Activated naive CD4-positive, alpha-beta T cell treated with anti-CD3 and anti-CD28 coated beads for 36 hours (primary cell): ENCODE measurements around the gene CSF1R. TPM values are rescaled to one million over a fixed set of nuclear protein-coding genes. Genes with fewer than 3 reads are reported as not detected.
"Not testable (repeated sequence)": the region's sequence is repeated elsewhere in the genome, so short reads cannot be mapped to it uniquely, and the experiment has no call there.

Experiments used
- CTCF ChIA-PET: fragments of 350-600 bp; sonication (Branson Sonifier 250); formaldehyde crosslinking; loops from one replicate; lab custom pipeline; 2021; ENCODE audit warnings: antibody characterized with exemption; lab: Charles Lee
- DNase-seq: peaks from one replicate; pipeline ENCODE4 v3.0.0-alpha.2; 2020
- H3K27ac Mint-ChIP-seq: one replicate; pipeline ENCODE4 v1.8.0; 2021; ENCODE audit warnings: mild to moderate bottlenecking, mixed read lengths
- H3K27me3 Mint-ChIP-seq: one replicate; pipeline ENCODE4 v1.8.0; 2021; ENCODE audit warnings: low read depth, mixed read lengths
- H3K36me3 Mint-ChIP-seq: one replicate; pipeline ENCODE4 v1.8.0; 2021; ENCODE audit warnings: low read depth, mixed read lengths
- H3K4me1 Mint-ChIP-seq: one replicate; pipeline ENCODE4 v1.8.0; 2021; ENCODE audit warnings: low read depth, mixed read lengths
- H3K4me3 Mint-ChIP-seq: one replicate; pipeline ENCODE4 v1.8.0; 2021; ENCODE audit warnings: mild to moderate bottlenecking, moderate library complexity, mixed read lengths
- H3K9me3 Mint-ChIP-seq: one replicate; pipeline ENCODE4 v1.8.0; 2021; ENCODE audit warnings: mixed read lengths
- intact Hi-C: fragments of 100-400 bp; cut with micrococcal nuclease; formaldehyde crosslinking; loops from one replicate; pipeline ENCODE4 v1.15.1; 2023
- total RNA-seq, 2 experiments: library from RNA; stranded (reverse); gene quantifications; one replicate each; pipeline ENCODE4 v1.2.3, GENCODE V29; 2021

CSF1R gene
- total RNA-seq, 2 experiments from 2014 or later = 0.94 to 1.8 TPM

DNA sequence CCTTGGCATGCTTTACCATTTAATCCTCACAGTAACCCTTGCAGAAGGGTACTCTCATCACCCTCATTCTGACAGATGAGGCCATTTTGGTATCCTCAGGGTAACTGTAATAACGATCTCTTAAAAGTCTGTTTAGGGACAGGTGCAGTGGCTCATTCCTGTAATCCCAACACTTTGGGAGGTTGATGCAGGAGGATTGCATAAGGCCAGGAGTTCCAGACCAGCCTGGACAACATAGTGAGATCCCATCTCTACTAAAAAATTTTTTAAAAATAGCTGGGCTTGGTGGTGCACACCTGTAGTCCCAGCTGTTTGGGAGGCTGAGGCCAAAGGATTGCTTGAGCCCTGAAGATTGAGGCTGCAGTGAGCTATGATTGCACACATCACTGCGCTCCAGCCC is 31.8 kb downstream of the CSF1R start:
- Mint-ChIP-seq H3K4me3 (no peak overlapping the region), H3K27me3 (no peaks in the 10 kb centered on the region), H3K9me3 (no peaks in the 10 kb centered on the region), H3K27ac (no peak overlapping the region), H3K4me1 (peaks cover 2% of the 10 kb centered on the region), H3K36me3 (peaks cover 24% of the 10 kb centered on the region)
- CTCF ChIA-PET = interaction anchor here (1.3 kb wide), 1 partner anchor 9 kb away, joined by 3 read pairs; no protein-coding TSS in a partner anchor
- intact Hi-C loops = no loop called here
- no peak for DNase-seq

- CTCF ChIA-PET = interaction anchor here (1.3 kb wide), 1 partner anchor 10 kb away, joined by 3 read pairs; no protein-coding TSS in a partner anchor
- Mint-ChIP-seq H3K9me3 (no peaks in the 10 kb centered on the region), H3K4me3 (no peak overlapping the region), H3K36me3 (peaks cover 32% of the 10 kb centered on the region), H3K4me1 (peaks cover 2% of the 10 kb centered on the region), H3K27ac (no peak overlapping the region), H3K27me3 (no peaks in the 10 kb centered on the region)
- intact Hi-C loops = loop anchor here (2.0 kb wide), 1 partner anchor 69 kb away; no protein-coding TSS in a partner anchor
- DNase-seq = no peak
Observed at GRCh38 chr5:150053713-150054392, 32.5 kb downstream of the CSF1R start.

- H3K36me3 Mint-ChIP-seq = peaks cover 34% of the 10 kb centered on the region
- CTCF ChIA-PET = interaction anchor here (1.3 kb wide), 1 partner anchor 11 kb away, joined by 3 read pairs; no protein-coding TSS in a partner anchor
- no peak for DNase-seq
- H3K27me3 Mint-ChIP-seq = no peaks in the 10 kb centered on the region
- no peak overlapping the region for H3K4me3 Mint-ChIP-seq
- no peaks in the 10 kb centered on the region for H3K9me3 Mint-ChIP-seq
- no peaks in the 10 kb centered on the region for H3K4me1 Mint-ChIP-seq
- intact Hi-C loops = loop anchor here (2.0 kb wide), 1 partner anchor 70 kb away; no protein-coding TSS in a partner anchor
- H3K27ac Mint-ChIP-seq = no peak overlapping the region
Observed at GRCh38 chr5:150052956-150053712, 33.2 kb downstream of the CSF1R start.

DNA sequence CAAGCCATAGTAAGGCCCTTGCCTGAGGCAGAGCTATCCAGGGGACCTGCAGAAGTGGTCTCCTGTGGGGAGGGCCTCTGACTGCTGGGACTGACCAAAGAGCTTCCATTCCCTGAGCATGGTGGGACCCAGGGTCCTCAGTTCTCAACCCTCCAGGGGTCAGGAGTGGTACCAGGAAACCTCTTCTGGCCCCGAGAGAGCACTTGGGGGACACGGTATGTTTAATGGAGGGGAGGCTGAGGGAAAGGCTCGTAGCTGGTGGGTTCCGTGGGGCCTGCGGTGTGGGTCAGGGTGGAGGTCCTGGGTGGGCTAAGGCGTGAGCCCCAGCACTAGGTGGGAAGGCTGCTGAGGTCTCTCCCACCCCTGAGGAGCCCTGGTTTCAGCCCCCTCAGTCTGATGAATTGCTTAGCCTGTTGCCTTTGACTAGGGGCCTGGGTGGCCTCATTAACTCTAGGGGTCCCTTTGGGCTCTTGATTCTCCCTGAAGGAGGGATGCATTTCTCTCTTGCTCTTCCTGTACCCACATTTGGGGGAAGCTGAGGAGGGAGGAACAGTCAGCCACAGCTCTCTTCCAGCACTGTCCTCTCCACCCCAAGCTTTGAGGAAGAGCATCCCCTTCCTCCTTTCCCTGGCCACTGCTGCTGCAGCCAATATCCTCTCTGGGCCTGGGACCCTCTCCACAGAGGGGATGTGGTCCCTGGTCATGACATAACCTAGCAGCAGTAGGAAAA is 34.0 kb downstream of the CSF1R start:
- no peak for DNase-seq
- Mint-ChIP-seq H3K36me3 (peaks cover 34% of the 10 kb centered on the region), H3K9me3 (no peaks in the 10 kb centered on the region), H3K27ac (no peak overlapping the region), H3K27me3 (no peaks in the 10 kb centered on the region), H3K4me3 (no peak overlapping the region), H3K4me1 (no peaks in the 10 kb centered on the region)
- CTCF ChIA-PET = no interaction called here
- intact Hi-C loops = loop anchor here (2.0 kb wide), 1 partner anchor 70 kb away; no protein-coding TSS in a partner anchor

DNA sequence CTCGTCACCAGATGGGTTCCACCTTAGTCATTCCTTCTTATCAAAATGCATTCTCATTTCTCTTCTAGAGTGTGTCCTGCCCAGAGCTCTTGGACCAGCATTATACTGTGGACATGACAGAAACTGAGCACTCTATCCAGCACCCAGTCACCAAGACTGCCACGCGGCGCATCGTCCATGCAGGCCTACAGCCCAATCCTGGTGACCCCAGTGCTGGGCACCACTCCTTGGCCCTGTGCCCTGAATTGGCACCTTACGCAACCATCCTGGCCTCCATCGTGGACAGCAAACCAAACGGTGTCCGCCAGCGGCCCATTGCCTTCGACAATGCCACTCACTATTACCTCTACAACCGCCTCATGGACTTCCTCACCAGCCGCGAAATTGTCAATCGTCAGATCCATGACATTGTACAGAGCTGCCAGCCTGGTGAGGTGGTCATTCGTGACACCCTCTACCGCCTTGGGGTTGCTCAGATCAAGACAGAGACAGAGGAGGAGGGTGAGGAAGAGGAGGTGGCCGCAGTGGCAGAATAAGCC is 34.6 kb downstream of the CSF1R start:
- peaks cover 34% of the 10 kb centered on the region for H3K36me3 Mint-ChIP-seq
- CTCF ChIA-PET = no interaction called here
- H3K27me3 Mint-ChIP-seq = no peaks in the 10 kb centered on the region
- intact Hi-C loops = loop anchor here (2.0 kb wide), 1 partner anchor 71 kb away; no protein-coding TSS in a partner anchor
- no peaks in the 10 kb centered on the region for H3K9me3 Mint-ChIP-seq
- DNase-seq = no peak
- no peak overlapping the region for H3K4me3 Mint-ChIP-seq
- H3K4me1 Mint-ChIP-seq = no peaks in the 10 kb centered on the region
- H3K27ac Mint-ChIP-seq = no peak overlapping the region

DNA sequence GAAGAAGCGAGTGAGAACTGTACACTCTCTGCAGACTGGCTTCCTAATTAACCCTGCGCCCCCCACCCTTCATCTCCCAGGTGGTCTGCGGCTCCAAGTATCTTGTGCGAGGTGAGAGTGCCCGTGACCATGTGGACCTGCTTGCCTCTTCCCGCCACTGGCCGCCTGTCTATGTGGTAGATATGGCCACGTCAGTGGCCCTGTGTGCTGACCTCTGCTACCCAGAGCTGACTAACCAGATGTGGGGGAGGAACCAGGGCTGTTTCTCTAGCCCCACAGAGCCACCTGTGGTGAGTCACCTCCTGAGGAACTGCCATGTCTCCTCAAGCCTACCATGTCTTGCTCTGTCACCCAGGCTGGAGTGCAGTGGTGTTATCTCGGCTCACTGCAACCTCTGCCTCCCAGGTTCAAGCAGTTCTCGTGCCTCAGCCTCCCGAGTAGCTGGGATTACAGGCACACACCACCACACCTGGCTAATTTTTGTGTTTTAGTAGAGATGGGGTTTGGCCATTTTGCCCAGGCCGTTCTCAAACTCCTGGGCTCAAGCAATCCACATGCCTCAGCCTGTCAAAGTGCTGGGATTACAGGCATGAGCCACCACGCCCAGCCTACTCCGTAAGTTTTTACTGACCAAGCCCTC is 36.1 kb downstream of the CSF1R start:
- CTCF ChIA-PET, H3K9me3 Mint-ChIP-seq, H3K27ac Mint-ChIP-seq, H3K4me1 Mint-ChIP-seq, DNase-seq, intact Hi-C loops, H3K27me3 Mint-ChIP-seq, H3K4me3 Mint-ChIP-seq: not testable (repeated sequence)
- peaks cover 39% of the 10 kb centered on the region for H3K36me3 Mint-ChIP-seq

- no peak overlapping the region for H3K27ac Mint-ChIP-seq
- H3K9me3 Mint-ChIP-seq = no peaks in the 10 kb centered on the region
- DNase-seq = no peak
- H3K36me3 Mint-ChIP-seq = peaks cover 38% of the 10 kb centered on the region
- intact Hi-C loops = no loop called here
- H3K27me3 Mint-ChIP-seq = no peaks in the 10 kb centered on the region
- CTCF ChIA-PET = interaction anchor here (0.6 to 1.4 kb wide), 3 partner anchors 28 to 1190 kb away, joined by 3 to 6 read pairs (median 4); no protein-coding TSS in a partner anchor
- H3K4me3 Mint-ChIP-seq = no peak overlapping the region
- H3K4me1 Mint-ChIP-seq = peaks cover 2% of the 10 kb centered on the region
Observed at GRCh38 chr5:150046031-150046430, 40.3 kb downstream of the CSF1R start.

GRCh38 chr5:150045549-150045948 is 40.8 kb downstream of the CSF1R start:
- Mint-ChIP-seq H3K4me3 (no peak overlapping the region), H3K27ac (no peak overlapping the region), H3K27me3 (no peaks in the 10 kb centered on the region), H3K9me3 (no peaks in the 10 kb centered on the region), H3K36me3 (peaks cover 42% of the 10 kb centered on the region), H3K4me1 (peaks cover 2% of the 10 kb centered on the region)
- intact Hi-C loops = no loop called here
- DNase-seq = no peak
- CTCF ChIA-PET = interaction anchor here (1.4 kb wide), 1 partner anchor 28 kb away, joined by 4 read pairs; no protein-coding TSS in a partner anchor

- peaks cover 44% of the 10 kb centered on the region for H3K36me3 Mint-ChIP-seq
- DNase-seq = no peak
- no peaks in the 10 kb centered on the region for H3K9me3 Mint-ChIP-seq
- no peak overlapping the region for H3K27ac Mint-ChIP-seq
- intact Hi-C loops = no loop called here
- peaks cover 2% of the 10 kb centered on the region for H3K4me1 Mint-ChIP-seq
- no peaks in the 10 kb centered on the region for H3K27me3 Mint-ChIP-seq
- CTCF ChIA-PET = no interaction called here
- H3K4me3 Mint-ChIP-seq = no peak overlapping the region
Observed at GRCh38 chr5:150044712-150045111, 41.6 kb downstream of the CSF1R start.

DNA sequence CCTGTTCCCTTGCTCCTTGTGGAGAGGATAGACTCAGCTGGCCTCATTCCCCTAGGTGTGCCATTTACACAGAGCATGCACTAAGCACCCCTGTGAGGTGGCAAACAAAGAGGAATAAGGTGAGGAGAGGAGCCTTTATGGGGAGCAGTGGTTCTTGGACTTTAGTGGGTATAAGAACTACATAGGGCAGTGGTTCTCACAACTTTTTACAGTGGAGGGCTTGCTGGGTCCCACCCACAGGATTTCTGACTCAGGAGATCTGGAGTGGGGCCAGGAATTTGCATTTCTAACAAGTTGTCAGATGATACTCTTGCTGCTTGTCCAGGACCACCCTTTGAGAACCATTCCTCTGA is 42.0 kb downstream of the CSF1R start:
- no peak overlapping the region for H3K4me3 Mint-ChIP-seq
- H3K27me3 Mint-ChIP-seq = no peaks in the 10 kb centered on the region
- CTCF ChIA-PET = no interaction called here
- H3K4me1 Mint-ChIP-seq = peaks cover 2% of the 10 kb centered on the region
- H3K27ac Mint-ChIP-seq = no peak overlapping the region
- intact Hi-C loops = no loop called here
- H3K36me3 Mint-ChIP-seq = peaks cover 40% of the 10 kb centered on the region
- no peak for DNase-seq
- H3K9me3 Mint-ChIP-seq = no peaks in the 10 kb centered on the region

- Mint-ChIP-seq H3K4me1 (peaks cover 2% of the 10 kb centered on the region), H3K9me3 (no peaks in the 10 kb centered on the region), H3K27ac (peak overlapping the region; percentile 7), H3K4me3 (no peak overlapping the region), H3K27me3 (no peaks in the 10 kb centered on the region), H3K36me3 (peaks cover 34% of the 10 kb centered on the region)
- no peak for DNase-seq
- intact Hi-C loops = no loop called here
- CTCF ChIA-PET = no interaction called here
Observed at GRCh38 chr5:150043657-150044328, 42.6 kb downstream of the CSF1R start.
